Trophoblast cell (in vitro differentiated cells and primary cell): ENCODE data around the gene SIPA1L3.
A peak's percentile ranks its signal among the peaks of the same experiment; 100 is the strongest.

Experiments
- DNase-seq, 2 donors: peaks; one replicate each; pipeline ENCODE4 v3.0.0-alpha.2; 2016
- H2AFZ ChIP-seq: 2 replicates; pipeline ENCODE4 v1.6.1; 2013; ENCODE audit warnings: low read length, moderate library complexity, mild to moderate bottlenecking; ENCODE audit not compliant: insufficient read depth, poor library complexity
- H2AK5ac ChIP-seq: 2 replicates; pipeline ENCODE4 v1.6.1; 2013; ENCODE audit warnings: mild to moderate bottlenecking, low read length
- H2BK120ac ChIP-seq: 2 replicates; pipeline ENCODE4 v1.6.1; 2013; ENCODE audit warnings: low read length, mild to moderate bottlenecking, moderate library complexity; ENCODE audit not compliant: insufficient read depth, poor library complexity
- H2BK12ac ChIP-seq: 2 replicates; pipeline ENCODE4 v1.6.1; 2013; ENCODE audit warnings: mild to moderate bottlenecking, low read length, moderate library complexity
- H2BK5ac ChIP-seq: 2 replicates; pipeline ENCODE4 v1.6.1; 2013; ENCODE audit warnings: low read length, low read depth, moderate library complexity, mild to moderate bottlenecking; ENCODE audit not compliant: poor library complexity
- H3K14ac ChIP-seq: 2 replicates; pipeline ENCODE4 v1.6.1; 2013; ENCODE audit warnings: mild to moderate bottlenecking, low read length
- H3K18ac ChIP-seq: 2 replicates; pipeline ENCODE4 v1.6.1; 2013; ENCODE audit warnings: mild to moderate bottlenecking, low read length
- H3K23ac ChIP-seq: 2 replicates; pipeline ENCODE4 v1.6.1; 2013; ENCODE audit warnings: low read length
- H3K27ac ChIP-seq: 2 replicates; pipeline ENCODE4 v1.5.1; 2013; ENCODE audit warnings: low read depth, mild to moderate bottlenecking, inconsistent platforms, low read length, moderate library complexity
- H3K27me3 ChIP-seq: 2 replicates; pipeline ENCODE4 v1.6.1; 2013; ENCODE audit warnings: inconsistent platforms, mild to moderate bottlenecking, low read length, moderate library complexity; ENCODE audit not compliant: insufficient read depth
- H3K36me3 ChIP-seq, 2 experiments: 1 replicate in 1 of 2; 2 replicates in 1 of 2; pipeline ENCODE4 v1.6.1; 2013; ENCODE audit warnings: low read length in 2 of 2, mild to moderate bottlenecking in 2 of 2, moderate library complexity in 1 of 2; ENCODE audit not compliant: insufficient read depth in 2 of 2, control insufficient read depth in 1 of 2
- H3K4ac ChIP-seq: 2 replicates; pipeline ENCODE4 v1.6.1; 2013; ENCODE audit warnings: low read depth, mild to moderate bottlenecking, low read length, moderate library complexity
- H3K4me1 ChIP-seq, 2 experiments: 1 replicate in 1 of 2; 2 replicates in 1 of 2; pipeline ENCODE4 v1.6.1; 2013; ENCODE audit warnings: low read length in 2 of 2, mild to moderate bottlenecking in 2 of 2, moderate library complexity in 1 of 2; ENCODE audit not compliant: insufficient read depth in 2 of 2, control insufficient read depth in 1 of 2
- H3K4me2 ChIP-seq: 2 replicates; pipeline ENCODE4 v1.6.1; 2013; ENCODE audit warnings: inconsistent platforms, mild to moderate bottlenecking, low read length, moderate library complexity
- H3K4me3 ChIP-seq: 2 replicates; pipeline ENCODE4 v1.5.1; 2013; ENCODE audit warnings: mild to moderate bottlenecking, low read depth, low read length, inconsistent platforms
- H3K79me1 ChIP-seq: one replicate; pipeline ENCODE4 v1.6.1; 2013; ENCODE audit warnings: low read length
- H3K79me2 ChIP-seq: 2 replicates; pipeline ENCODE4 v1.6.1; 2013; ENCODE audit warnings: low read length, mild to moderate bottlenecking; ENCODE audit not compliant: control insufficient read depth, insufficient read depth, poor library complexity
- H3K9ac ChIP-seq: 2 replicates; pipeline ENCODE4 v1.6.1; 2013; ENCODE audit warnings: mild to moderate bottlenecking, low read length
- H3K9me3 ChIP-seq: 2 replicates; pipeline ENCODE4 v1.6.1; 2013; ENCODE audit warnings: low read depth, mild to moderate bottlenecking, control low read depth, inconsistent platforms, low read length; ENCODE audit not compliant: insufficient read depth
- H4K12ac ChIP-seq: 2 replicates; pipeline ENCODE4 v1.6.1; 2013; ENCODE audit warnings: low read depth, mild to moderate bottlenecking, low read length, moderate library complexity
- H4K8ac ChIP-seq: 2 replicates; pipeline ENCODE4 v1.6.1; 2013; ENCODE audit warnings: low read depth, mild to moderate bottlenecking, low read length, moderate library complexity
- H4K91ac ChIP-seq: one replicate; pipeline ENCODE4 v1.6.1; 2013; ENCODE audit warnings: low read depth, mild to moderate bottlenecking, low read length, moderate library complexity
- WGBS: extraction: QIAGEN DNeasy Blood & Tissue Kit; methylation state at CpG from one replicate; pipeline ENCODE4 v1.1.7; 2013; ENCODE audit warnings: missing lambda C conversion rate; ENCODE audit not compliant: insufficient read length, insufficient coverage; ENCODE audit errors: extremely low coverage; 5-methylcytosine and 5-hydroxymethylcytosine counted together

The SIPA1L3 gene

DNA sequence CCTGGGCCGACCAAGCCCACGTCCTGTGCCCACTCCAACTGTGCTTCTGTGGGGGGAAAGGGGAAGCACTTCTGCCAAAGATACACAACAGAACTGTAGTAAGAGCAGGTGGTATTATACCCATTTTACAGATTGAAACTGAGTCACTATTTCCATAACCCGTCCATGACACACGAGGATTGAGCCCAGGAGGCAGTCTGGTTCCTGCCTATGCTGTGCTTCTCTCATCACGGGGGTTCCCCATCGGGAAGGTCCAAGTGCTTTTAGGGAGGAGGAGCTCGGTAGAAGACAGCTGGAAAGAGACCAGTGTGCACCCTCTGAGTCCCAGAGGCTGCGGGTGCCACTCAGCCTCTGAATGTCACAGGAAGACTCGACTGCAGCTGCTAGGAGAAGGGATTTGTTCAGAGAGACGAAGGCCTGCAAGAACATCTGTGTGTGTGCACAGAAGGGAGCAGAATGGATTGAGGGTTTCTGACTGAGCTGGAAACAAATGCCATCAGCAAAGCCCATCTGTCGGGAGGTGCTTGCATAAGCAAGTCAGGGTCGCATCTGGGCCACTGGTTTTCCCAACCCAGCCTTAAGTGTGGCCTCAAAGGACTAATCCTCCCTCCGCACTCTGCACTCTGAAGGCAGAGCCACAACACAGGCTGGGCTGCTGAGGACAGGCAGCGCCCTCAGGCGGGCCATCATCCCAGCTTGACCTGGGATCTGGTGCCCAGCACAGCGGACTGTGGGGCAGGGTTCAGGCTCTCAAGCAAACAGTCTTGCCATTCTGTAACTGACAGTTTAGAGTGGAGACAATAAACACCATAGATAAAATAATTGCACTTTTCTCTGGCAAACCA, 167.1 kb downstream of the SIPA1L3 start:
- WGBS, result no CpG with 5 or more reads among the region's 16 CpGs
- Histone ChIP-seq H3K23ac (no peak overlapping the region), H3K36me3 (no peaks in the 10 kb centered on the region), H3K14ac (no peak overlapping the region), H3K4me3 (no peak overlapping the region), H2AFZ (no peak overlapping the region), H3K27ac (no peak overlapping the region), H3K9me3 (no peaks in the 10 kb centered on the region), H3K18ac (no peak overlapping the region), H2BK5ac (no peak overlapping the region), H3K4me2 (no peak overlapping the region), H3K4ac (no peak overlapping the region), H3K9ac (no peak overlapping the region), H4K91ac (no peak overlapping the region), H2BK120ac (no peak overlapping the region), H4K8ac (no peak overlapping the region), H2AK5ac (no peak overlapping the region), H2BK12ac (no peak overlapping the region), H3K79me1 (peaks cover 3% of the 10 kb centered on the region), H3K4me1 (peaks cover 3 to 4% of the 10 kb centered on the region in 2 experiments), H3K27me3 (no peaks in the 10 kb centered on the region), H4K12ac (no peak overlapping the region), H3K79me2 (no peaks in the 10 kb centered on the region)
- peak in 1 of 2 donors; percentile 27 for DNase-seq

DNA sequence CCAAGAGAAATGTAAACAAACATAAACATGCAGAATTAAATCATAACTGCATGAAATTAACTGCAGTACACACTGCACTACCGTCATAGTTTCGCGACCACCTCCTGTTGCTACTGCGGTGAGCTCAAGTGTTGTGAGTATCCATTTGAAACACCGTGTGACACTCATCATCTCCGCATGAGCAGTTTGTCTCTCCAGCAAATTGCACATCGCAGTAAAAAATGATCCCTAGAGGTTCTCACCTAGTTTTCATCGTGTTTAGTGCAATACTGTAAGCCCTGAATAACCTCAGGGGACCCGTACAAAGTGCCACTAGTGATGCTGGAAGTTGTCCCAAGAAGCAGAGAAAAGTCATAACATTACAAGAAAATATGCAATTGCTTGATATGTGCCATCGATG, 169.3 kb downstream of the SIPA1L3 start:
- Histone ChIP-seq H4K91ac (no peak overlapping the region), H3K14ac (no peak overlapping the region), H3K27ac (no peak overlapping the region), H3K9ac (no peak overlapping the region), H3K4ac (no peak overlapping the region), H3K36me3 (peaks cover under 1% of the 10 kb centered on the region in 2 experiments), H3K4me3 (no peak overlapping the region), H3K4me1 (peaks cover 0 to 2% of the 10 kb centered on the region in 2 experiments), H3K79me1 (no peaks in the 10 kb centered on the region), H2AK5ac (no peak overlapping the region), H3K9me3 (no peaks in the 10 kb centered on the region), H3K4me2 (no peak overlapping the region), H4K8ac (no peak overlapping the region), H2BK12ac (no peak overlapping the region), H2BK120ac (no peak overlapping the region), H3K79me2 (no peaks in the 10 kb centered on the region), H4K12ac (no peak overlapping the region), H2BK5ac (no peak overlapping the region), H2AFZ (no peak overlapping the region), H3K23ac (no peak overlapping the region), H3K27me3 (no peaks in the 10 kb centered on the region), H3K18ac (no peak overlapping the region)
- no peak for DNase-seq
- no CpG with 5 or more reads among the region's 10 CpGs for WGBS

DNA sequence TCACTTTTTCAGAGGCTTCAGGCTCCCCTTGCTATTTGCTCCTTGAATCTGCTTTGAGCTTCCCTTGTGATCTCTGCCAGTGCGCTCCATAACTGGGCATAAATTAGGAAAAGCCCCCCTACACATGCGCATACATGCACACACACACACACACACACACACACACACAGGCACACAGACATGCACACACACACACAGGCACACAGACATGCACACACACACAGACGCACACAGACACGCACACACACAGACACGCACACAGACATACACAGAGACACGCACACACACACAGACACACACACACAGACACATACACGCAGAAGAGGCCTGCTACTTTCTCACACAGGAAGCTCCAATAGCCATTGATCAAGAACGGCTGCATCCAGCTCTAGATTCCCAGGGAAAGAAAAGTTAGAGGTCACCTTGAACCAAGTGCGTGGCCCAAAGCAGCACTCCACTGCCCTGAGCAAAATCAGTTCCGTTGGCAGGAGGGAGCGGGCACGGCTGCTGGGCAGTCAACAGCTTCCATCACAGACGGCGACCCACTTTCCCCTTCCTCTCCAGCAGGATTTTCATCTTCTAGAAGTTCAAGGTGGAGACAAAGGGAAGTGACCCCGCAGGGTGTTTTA, 171.4 kb downstream of the SIPA1L3 start:
- H3K36me3 ChIP-seq, result peaks cover 12 to 16% of the 10 kb centered on the region in 2 experiments
- no peak overlapping the region for H2BK12ac ChIP-seq
- H3K23ac ChIP-seq, result no peak overlapping the region
- H3K4me1 ChIP-seq, result peaks cover 0 to 2% of the 10 kb centered on the region in 2 experiments
- no peak overlapping the region for H3K4ac ChIP-seq
- no peak overlapping the region for H4K12ac ChIP-seq
- H4K8ac ChIP-seq, result no peak overlapping the region
- no peak overlapping the region for H2AK5ac ChIP-seq
- no peak overlapping the region for H3K14ac ChIP-seq
- no peak overlapping the region for H4K91ac ChIP-seq
- no peak overlapping the region for H2BK120ac ChIP-seq
- no peak for DNase-seq
- no peak overlapping the region for H3K9ac ChIP-seq
- no peaks in the 10 kb centered on the region for H3K9me3 ChIP-seq
- H3K4me2 ChIP-seq, result no peak overlapping the region
- H2BK5ac ChIP-seq, result no peak overlapping the region
- no peak overlapping the region for H3K18ac ChIP-seq
- H3K27me3 ChIP-seq, result no peaks in the 10 kb centered on the region
- no peak overlapping the region for H3K27ac ChIP-seq
- H3K79me2 ChIP-seq, result no peaks in the 10 kb centered on the region
- no CpG with 5 or more reads among the region's 15 CpGs for WGBS
- H2AFZ ChIP-seq, result no peak overlapping the region
- no peak overlapping the region for H3K4me3 ChIP-seq
- no peaks in the 10 kb centered on the region for H3K79me1 ChIP-seq

DNA sequence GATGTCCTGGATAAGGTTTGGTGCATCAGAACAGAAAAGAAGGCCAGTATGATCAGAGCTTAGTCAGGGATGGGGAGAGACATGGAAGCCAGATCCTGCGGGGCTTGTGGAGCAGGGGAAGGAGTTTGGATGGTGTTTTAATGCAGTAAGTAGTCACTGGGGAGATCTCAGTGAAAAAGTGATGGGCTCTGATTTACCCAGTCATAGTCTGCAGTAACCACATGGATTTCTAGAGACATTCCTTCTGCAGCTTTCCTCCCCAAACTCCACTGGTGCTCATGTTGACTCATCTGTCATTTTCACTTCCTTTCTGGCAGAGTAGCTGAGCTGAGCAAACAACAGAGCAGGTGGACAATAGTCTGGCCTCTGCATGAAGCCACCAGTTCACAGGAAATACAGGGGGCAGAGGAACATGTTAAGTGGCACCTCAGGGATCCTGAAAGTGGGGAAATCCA, 172.9 kb downstream of the SIPA1L3 start:
- Histone ChIP-seq H2BK5ac (no peak overlapping the region), H3K18ac (no peak overlapping the region), H3K27me3 (no peaks in the 10 kb centered on the region), H3K36me3 (peaks cover 12 to 16% of the 10 kb centered on the region in 2 experiments), H2AFZ (no peak overlapping the region), H3K23ac (no peak overlapping the region), H2AK5ac (no peak overlapping the region), H4K91ac (no peak overlapping the region), H3K79me1 (no peaks in the 10 kb centered on the region), H3K14ac (no peak overlapping the region), H3K79me2 (no peaks in the 10 kb centered on the region), H3K4me1 (peaks cover 0 to 2% of the 10 kb centered on the region in 2 experiments), H2BK120ac (no peak overlapping the region), H4K12ac (no peak overlapping the region), H4K8ac (no peak overlapping the region), H3K27ac (no peak overlapping the region), H3K4me3 (no peak overlapping the region), H2BK12ac (no peak overlapping the region), H3K4me2 (no peak overlapping the region), H3K4ac (no peak overlapping the region), H3K9me3 (no peaks in the 10 kb centered on the region), H3K9ac (no peak overlapping the region)
- WGBS, result no CpG with 5 or more reads among the region's 1 CpG
- peak in 1 of 2 donors; percentile 38 for DNase-seq
